GM19468 (cell line): ENCODE measurements around the gene GOLM1.
"Not testable (repeated sequence)": the region's sequence is repeated elsewhere in the genome, so short reads cannot be mapped to it uniquely, and the experiment has no call there.

Experiments used
- ATAC-seq: cut with Tn5 transposase; IDR thresholded peaks from one replicate; pipeline ENCODE4 v1.9.1; 2021; ENCODE audit warnings: mild to moderate bottlenecking, moderate library complexity, moderate number of reproducible peaks; ENCODE audit not compliant: unreplicated experiment; ENCODE audit errors: extremely low read depth

GOLM1 gene

GRCh38 chr9:86091477-86091876 is 7.9 kb downstream of the GOLM1 start:
- ATAC-seq: no peak

- no peak for ATAC-seq
Measured at GRCh38 chr9:86082870-86083269, 16.5 kb downstream of the GOLM1 start.

- no peak for ATAC-seq
Measured at GRCh38 chr9:86079865-86080469, 19.4 kb downstream of the GOLM1 start.

GRCh38 chr9:86079421-86079831 is 19.9 kb downstream of the GOLM1 start:
- ATAC-seq: no peak

GRCh38 chr9:86078731-86079130 is 20.6 kb downstream of the GOLM1 start:
- ATAC-seq: no peak

GRCh38 chr9:86077276-86077675 is 22.1 kb downstream of the GOLM1 start:
- no peak for ATAC-seq

- ATAC-seq: no peak
Measured at GRCh38 chr9:86075132-86076109, 23.9 kb downstream of the GOLM1 start.

GRCh38 chr9:86073839-86074238 is 25.5 kb downstream of the GOLM1 start:
- no peak for ATAC-seq

GRCh38 chr9:86072394-86072877 is 26.9 kb downstream of the GOLM1 start:
- no peak for ATAC-seq

GRCh38 chr9:86069206-86069869 is 30.0 kb downstream of the GOLM1 start:
- ATAC-seq: no peak

GRCh38 chr9:86064220-86064619 is 35.1 kb downstream of the GOLM1 start:
- ATAC-seq: no peak

GRCh38 chr9:86062845-86063693 is 36.3 kb downstream of the GOLM1 start:
- no peak for ATAC-seq

- ATAC-seq: no peak
Measured at GRCh38 chr9:86061972-86062739, 37.2 kb downstream of the GOLM1 start.

- no peak for ATAC-seq
Measured at GRCh38 chr9:86057491-86057890, 41.9 kb downstream of the GOLM1 start.

GRCh38 chr9:86054695-86055094 is 44.7 kb downstream of the GOLM1 start:
- ATAC-seq: no peak

GRCh38 chr9:86052556-86053468 is 46.5 kb downstream of the GOLM1 start:
- ATAC-seq: no peak

GRCh38 chr9:86048018-86048742 is 51.2 kb downstream of the GOLM1 start:
- not testable (repeated sequence) for ATAC-seq
